Limb (tissue), 2 donors: ENCODE data around the gene MEP1B.
"Not testable (repeated sequence)": the region's sequence is repeated elsewhere in the genome, so short reads cannot be mapped to it uniquely, and the experiment has no call there.

Experiments used
- DNase-seq, 2 donors: peaks; one replicate each; pipeline ENCODE4 v3.0.0-alpha.2; 2016; ENCODE audit errors: extremely low spot score in 2 of 2

The MEP1B gene

DNA sequence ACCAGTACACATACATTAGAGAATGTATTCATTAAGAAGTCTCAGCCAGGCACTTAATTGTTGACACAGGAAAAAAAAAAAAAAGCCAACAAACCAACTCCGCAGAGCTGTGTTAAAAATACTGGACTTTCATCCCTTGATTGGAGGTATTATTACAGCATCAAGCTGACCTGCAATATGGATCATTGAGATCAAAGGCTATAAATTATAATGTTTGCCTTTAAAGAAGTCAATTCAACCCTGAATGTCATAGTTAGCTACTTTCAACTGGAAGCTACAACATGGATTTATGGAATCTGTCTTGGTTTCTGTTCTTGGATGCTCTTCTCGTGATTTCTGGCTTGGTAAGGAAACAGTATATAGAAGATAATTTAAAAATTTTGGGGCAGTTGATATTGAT is at the start of gene MEP1B:
TSS of gene MEP1B (plus strand) at position 250 of the 400 bp plus-strand sequence. CDS start at position 282, 32 bp downstream.
- DNase-seq: no peak

DNA sequence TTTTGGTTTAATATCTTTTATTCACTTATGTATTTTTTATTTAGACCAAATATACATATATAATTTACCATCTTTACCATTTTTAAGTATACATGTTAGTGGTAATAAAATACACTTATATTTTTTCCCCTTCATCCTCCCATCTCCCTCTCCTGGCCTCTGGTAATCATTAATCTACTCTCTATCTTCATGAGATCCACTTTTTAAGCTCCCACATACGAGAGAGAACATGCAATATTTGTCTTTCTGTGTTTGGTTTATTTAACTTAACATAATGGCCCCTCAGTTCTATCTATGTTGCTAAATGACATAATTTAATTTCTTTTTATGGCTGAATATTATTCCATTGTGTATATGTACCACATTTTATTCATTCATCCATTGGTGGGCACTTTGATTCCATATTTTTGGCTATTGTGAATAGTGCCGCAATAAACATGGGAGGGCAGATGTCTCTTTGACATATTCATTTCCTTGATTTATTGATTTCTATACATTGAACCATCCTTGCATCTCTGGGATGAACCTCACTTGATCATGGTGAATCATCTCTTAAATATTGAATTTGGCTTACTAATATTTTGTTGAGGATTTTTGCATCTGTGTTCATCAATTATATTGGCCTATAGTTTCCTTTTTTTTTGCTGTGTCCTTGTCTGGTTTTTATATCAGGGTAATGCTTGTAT is 41.5 kb upstream of the MEP1B start:
- DNase-seq: no peak

DNA sequence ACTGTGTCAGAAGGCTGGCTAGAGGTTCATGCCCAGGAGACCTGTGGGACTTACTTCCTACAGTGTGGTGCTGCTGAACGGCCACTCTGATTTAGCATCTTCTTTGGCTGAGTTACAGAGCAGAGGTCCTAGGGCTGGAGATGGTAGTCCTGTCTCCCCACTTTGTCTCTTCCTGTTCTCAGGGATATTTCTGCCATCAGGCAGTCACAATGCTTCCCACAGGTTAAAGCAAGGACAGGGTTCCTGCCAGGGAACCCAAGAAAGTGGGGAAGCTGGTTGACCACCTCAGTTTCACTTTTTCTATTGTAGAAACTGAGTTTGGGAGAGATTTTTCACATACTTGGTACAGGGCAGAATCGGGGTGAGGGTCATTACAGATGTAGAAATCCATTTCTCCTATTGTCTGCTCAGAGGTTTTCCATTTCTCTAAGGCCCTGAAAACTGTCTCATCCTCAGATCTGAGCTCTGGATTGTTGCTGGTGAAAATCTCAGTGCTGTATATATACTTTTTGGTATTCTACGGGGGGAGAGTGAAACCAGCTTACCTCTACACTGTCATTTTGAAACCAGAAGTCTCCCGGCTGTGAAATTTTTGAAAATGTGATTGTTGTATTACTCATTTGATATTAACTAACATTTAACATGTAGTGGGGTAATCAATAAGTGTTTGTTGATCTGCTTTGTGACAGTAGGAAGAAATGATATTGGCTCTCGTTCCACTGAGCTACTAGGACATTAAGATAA is 37.0 kb upstream of the MEP1B start:
- no peak for DNase-seq

DNA sequence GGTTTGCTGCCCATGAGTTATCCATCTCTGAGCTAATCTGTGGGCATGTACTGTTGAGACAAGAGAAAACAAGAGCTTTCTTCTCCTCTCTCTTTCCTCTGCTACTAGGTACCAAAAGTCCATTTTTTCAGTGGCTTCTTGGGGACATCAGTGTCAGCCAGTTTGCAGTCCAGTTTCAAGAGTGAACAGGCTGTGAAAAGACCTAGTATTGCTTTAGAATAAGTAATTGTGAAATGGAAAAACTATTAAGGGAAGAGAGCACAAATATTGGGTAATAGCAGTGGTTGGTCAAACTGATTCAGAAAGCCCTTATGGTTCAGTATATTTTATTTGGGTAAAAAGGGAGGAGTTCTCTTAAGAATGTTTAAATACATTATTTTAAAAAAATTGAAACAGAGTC is 33.0 kb upstream of the MEP1B start:
- no peak for DNase-seq

DNA sequence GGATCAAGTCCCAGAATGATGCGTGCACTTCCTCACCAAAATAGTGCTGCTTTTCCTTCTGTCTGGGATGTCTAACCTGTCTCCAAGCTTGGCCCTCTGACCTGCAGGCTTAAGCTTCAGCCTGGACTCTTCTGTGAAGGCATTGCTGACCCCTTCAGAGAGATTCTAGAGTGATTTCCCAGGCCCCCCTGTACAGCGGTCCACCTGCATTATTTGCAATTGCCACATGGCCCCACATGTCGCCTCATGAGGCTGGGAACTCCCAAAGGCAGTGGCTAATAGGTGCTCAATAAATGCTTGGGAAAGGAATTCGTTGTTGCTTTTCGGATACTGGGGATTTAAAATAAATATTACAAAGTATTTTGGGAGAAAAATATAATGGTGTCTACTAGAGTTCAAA is 32.3 kb upstream of the MEP1B start:
- DNase-seq: no peak

DNA sequence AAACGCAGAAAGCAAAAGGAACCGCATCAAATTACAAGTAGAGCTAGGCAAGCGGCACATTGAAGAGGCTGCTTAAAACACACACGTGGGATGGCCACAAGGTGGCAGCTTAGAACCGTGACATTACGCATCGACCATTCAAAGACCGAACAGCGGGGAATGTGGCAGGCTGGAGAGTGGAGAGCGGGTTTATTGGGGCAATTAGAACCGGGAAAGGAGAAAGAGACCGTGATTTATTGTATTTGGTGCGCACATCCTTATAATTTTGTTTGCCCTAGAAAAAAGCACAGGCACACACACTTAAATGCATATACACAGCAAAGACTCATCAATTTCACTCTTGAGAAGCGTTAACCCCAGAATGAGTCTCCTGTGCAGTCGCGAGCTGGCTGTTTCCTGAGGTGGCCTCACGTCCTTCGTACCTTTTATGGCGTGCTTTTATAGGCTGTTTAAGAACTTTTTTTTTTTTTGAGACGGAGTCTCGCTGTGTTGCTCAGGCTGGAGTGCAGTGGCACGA is 31.7 kb upstream of the MEP1B start:
- DNase-seq: peak; percentile 87 to 93

DNA sequence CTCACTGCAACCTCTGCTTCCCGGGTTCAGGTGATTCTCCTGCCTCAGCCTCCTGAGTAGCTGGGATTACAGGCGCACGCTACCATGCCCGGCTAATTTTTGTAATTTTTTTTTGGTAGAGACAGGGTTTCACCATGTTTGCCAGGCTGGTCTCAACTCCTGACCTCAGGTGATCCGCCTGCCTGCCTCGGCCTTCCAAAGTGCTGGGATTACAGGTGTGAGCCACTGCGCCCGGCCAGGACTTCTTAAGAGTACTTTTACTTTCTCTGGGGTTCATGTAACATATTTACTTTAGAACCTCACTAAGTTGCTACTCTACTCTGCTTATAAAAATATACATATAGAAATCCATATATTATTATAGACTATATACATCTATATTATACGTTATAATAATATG is 31.2 kb upstream of the MEP1B start:
- DNase-seq: not testable (repeated sequence)

DNA sequence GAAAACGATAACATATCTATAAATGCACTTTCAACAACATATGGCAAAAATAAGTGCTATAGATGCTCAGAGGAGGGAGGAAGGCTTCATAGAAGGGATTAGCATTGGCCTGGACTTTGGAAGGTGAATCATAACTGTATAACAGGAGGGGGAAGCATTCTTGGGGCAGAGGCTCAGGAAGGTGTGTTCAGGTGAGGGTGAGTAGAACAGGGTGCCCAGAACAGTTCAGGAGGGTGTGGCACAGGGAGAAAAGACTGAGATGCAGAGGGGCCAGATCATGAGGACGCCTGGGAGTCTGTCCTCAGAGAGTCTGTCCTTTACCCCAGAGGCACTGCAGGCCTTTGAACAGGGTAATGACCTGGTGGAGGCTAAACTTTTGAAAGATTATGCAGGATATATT is 29.3 kb upstream of the MEP1B start:
- no peak for DNase-seq

DNA sequence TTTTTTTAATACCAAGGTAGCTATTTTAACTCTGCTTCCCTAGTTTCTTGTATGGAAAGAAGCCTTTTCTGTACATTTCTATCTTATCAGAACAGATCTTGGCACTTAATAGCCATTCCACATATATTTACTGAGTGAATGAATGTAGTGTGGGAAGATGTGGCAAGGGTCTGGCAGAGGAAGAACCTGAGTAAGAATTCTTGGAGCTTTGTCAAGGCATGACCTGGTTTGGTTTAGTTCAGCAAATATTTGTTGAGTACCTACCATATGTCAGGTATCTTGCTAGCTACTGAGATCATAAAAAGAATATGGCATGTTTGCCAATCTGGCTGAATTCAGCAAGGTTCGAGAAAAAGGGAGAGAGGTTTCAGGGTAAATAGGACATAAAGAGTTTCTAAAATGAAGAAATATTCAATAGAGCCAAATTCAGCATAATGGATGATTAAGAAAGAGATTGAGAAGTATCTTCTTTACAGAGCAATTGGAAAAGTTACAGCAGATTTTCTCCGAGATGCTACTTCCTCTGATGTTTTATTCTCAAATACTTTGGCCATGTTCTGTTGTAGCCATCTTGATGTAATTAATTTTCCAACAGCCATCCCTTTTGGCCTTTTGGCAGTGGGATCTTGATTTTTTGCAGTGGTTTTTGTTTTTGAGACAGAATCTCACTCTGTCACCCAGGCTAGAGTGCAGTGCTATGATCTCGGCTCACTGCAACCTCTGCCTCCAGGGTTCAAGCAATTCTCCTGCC is 21.7 kb upstream of the MEP1B start:
- no peak for DNase-seq

DNA sequence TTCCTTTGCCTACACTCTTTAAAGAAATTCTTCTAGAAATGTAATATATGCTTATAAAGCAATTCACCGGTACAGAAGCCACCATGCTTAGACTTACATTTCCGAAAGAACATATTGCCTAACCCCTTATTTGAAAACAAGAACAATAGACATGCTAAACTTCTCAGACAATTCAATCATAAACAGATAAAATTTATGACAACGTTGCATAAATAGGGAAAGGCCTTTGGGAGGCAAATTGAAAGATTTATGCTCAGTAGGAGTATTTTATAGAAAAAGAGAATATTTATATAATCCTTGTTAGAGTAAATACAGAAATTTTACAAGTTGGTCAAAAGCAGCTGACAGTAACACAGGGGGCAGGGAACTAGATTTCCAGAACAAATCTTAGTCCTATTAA is 16.2 kb upstream of the MEP1B start:
- no peak for DNase-seq

DNA sequence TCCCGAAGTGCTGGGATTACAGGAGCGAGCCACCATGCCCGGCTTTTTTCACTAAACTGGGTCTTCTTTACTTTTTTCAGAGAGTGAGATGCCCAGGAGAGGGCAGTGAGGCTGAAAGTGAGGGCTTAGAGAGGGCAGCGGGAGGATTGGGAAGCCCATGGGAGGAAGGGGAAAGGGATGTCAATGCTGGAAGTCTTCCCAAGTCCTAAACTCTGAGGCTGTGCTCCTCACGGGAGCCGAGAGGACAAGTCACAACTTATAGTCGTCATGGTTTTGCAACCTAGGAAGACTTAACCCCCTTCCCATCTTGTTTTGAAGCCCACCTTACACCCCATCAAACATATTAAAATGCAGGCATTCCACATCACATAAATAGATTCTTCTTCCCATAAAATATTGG is 15.1 kb upstream of the MEP1B start:
- no peak for DNase-seq

DNA sequence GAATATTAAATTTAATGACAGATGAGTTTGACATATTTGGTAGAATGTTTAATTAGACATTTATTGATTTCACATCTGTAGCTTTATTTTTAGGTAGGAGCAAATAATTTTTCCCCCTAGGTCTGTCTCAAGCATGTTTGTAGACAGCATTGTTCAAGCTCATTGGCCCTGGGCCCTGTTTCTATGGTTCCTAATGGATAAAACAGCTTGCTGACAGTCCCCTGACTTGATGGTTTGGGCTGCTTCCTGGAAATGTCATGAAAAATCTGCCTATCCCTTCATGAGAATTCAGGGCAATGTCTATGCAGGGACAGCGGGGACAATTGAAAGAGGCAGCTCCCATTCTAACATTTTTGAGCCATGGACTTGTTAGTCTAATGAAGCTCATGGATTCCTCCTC is 14.6 kb upstream of the MEP1B start:
- DNase-seq: peak; percentile 30 to 59

DNA sequence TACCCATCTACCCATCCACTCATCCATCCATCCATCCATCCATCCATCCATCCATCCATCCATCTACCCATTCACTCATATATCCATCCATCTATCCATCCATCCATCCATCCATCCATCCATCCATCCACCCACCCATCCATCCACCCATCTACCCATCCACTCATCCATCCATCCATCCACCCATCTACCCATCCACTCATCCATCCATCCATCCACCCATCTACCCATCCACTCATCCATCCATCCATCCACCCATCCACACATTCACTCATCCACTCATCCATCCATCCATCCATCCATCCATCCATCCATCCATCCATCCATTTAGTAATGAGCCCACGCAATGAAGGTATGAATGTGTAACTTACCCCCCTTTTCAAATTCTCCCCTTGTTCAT is 13.1 kb upstream of the MEP1B start:
- not testable (repeated sequence) for DNase-seq

DNA sequence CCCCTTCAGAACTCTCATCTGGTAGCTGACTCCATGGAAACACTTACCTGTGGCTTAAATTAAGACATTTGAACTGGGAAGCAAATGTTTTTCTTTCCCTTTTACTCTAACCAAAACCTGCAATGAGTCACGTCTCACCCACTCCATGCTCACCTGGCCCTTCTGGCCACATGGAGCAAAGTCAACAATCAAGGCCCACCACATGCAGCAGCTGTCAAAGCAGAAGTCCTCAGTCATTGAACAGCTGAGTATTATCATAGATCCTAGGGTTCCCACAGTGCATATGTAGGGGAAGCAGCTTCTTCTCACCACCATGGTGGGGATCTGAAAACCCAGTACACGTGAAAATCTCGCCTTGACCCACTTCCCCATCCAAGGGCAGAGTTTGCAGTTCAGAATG is 12.3 kb upstream of the MEP1B start:
- no peak for DNase-seq

DNA sequence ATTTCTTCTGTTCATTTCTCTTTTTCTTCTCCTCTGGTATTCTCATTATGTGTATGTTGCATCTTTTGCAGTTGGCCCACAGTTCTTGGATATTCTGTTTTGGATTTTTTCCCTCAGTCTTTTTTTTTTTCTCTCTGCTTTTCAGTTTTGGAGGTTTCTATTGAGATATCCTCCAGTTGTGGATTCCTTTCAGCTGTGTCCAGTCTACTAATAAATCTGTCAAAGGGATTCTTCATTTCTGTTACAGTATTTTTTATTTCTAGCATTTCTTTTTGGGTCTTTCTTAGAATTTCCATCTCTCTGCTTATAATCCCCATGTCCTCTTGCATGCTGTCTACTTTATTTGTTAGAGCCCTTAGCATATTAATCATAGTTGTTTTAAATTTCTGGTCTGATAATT is 6.3 kb upstream of the MEP1B start:
- no peak for DNase-seq

DNA sequence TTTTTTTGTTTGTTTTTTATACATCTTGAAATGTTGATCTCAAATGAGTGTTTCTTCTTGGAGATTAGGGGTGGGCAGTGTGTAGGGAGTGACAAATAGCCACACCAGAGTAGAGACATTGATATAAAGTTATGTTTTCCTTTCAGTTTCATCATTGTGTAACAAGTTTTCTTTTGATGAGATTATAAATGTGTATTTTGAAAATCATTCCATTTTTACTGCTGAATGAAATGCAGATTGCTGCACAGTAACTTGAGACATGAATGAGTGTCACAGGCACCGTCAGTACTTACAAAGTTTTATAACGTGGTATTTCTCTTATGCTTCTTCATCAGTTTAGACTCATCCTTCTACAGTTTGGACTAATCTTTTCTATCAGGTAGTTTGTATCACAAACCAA is 370 bp downstream of the MEP1B start:
- DNase-seq: no peak

DNA sequence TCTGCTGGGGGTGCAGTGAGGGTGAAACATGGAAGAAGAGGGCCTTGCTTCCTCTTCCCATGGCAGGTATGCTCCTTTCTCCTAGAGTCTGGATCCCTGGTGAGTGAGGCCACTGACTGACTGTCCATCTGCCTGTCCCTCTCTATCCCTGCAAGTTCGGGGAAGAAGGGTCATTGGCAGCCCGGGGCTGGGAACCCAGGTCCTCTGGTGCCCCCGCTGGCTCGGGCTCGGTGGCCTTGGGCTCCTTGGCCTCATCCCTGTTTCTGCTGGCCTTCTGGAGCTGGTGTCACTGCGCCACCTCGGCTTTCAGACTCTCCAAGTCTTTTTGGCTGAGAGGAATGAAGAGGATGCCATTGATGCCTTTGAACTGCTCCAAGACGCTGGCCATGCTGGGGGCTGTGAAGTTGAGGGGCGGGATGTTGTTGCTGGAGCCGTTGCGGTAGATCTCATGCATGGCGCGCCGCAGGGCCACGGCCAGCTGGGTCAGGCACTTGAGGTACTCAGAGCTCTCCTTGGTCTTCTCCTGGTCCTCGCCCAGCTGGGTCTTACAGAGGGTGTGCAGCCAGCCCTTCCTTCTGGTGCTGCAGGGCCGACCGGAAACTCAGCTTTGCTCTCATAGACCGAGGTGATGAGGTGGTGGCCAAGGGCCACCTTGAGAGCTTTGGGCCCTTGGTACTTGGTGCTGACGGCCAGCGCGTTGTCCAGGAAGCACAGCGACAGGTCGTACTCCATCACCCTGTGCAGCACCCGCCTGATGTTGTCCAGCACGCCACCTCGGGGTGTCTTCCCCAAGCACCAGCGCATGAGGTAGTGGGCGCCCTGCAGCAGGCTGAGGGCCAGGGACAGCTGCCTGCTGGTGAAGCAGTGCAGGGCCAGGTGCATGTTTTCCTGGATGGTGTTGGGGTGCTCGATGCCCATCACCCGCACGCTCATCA is 6.3 kb downstream of the MEP1B start:
- DNase-seq: no peak

DNA sequence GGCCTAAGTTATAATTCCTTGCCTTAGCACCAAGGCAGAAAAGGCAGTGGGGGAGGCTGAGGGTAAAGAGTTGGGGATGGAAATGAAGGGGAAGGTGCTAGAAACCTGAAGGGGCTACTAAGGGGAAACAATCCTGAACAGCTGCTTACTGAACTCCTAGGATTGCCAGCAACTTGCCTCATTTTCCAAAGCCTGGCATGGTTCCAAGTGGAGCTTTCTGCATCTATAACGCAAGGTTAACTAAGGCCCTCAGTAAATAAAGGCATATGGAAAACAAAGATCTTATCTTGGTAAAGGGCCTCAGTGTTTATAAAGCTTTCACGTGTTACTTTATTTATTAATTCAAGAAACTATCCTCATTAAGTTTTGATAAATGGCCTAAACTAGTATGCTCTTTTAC is 10.9 kb downstream of the MEP1B start:
- no peak for DNase-seq

DNA sequence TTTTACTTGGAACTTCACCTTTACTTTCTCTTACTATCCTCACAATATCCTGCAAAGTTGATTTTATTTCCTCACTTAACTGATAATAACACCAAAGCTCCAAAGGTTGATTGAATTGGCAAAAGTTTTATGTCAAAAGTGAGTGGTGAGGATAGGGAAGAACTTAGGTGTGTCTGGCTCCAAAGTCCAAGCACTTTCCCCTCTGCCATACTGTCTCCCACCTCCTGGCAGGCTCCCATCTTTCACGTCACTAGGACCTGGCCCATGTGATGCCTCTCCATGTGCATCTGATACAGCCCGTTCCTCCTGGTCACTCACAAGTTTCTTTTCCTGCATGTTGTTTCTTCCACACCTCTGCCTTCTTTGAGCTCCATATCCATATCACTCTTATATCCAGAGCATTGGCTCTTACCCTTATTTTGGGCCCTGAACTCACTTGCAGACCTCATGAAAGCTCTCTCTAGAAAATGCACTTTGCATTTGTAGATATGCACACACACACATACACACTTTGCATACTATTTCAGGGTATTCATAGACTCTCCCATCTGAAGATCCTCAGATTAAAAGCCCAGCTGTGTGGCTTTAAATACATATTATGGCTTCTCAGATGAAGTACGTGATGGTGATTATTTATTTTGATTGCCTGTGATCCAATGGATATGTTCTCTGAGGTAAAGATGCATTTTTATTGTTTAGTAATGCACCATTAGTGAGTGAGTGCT is 12.3 kb downstream of the MEP1B start:
- DNase-seq: no peak

DNA sequence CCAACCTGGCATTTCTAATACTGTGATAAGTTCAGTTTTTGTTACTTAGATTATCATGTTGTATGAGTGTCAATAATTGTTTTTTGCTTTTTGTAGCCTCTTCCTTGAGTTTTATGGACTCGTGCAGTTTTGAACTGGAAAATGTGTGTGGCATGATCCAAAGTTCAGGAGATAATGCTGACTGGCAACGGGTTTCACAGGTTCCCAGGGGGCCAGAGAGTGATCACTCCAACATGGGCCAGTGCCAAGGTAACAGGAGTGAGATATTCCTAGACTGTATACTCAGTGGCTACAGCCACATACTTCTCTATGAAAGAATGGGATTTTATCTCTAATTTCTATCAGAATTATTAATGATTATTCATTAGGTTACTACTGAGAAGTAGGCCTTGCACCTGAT is 18.2 kb downstream of the MEP1B start:
- DNase-seq: no peak

DNA sequence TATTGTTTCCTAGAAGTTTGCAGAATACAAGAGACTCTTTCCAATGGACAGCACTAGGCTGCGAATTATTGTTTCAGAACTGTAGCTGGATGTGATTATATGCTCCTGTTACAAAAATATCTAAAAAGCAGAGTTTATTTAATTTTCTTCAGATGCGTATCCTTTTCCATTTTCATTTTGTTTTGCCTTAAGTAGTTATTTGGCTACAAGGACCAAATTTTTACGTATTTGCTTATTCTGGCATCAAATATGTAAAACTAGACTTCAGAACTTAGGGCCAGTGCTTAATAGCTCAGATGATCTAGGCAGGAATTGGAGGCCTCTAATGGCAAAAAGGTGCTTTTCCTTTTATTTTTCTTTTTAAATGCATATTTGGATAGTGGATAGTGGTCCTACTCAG is 18.7 kb downstream of the MEP1B start:
- DNase-seq: no peak
